Left ventricle myocardium inferior (tissue), 1 donor: ENCODE data around the gene RSL1D1. TPM values are rescaled to one million over a fixed set of nuclear protein-coding genes. Genes with fewer than 3 reads are reported as not detected.

ENCODE experiments used
- DNase-seq: peaks from one replicate; pipeline ENCODE4 v3.0.0-alpha.2; 2020
- H3K27ac ChIP-seq: fragments of 200-600 bp; replicated peaks from 2 replicates; pipeline ENCODE4 v1.8.0; 2021
- H3K27me3 ChIP-seq: fragments of 200-600 bp; 2 replicates; pipeline ENCODE4 v1.8.0; 2021; ENCODE audit warnings: low read depth
- H3K36me3 ChIP-seq: fragments of 200-600 bp; 2 replicates; pipeline ENCODE4 v1.8.0; 2021
- H3K4me1 ChIP-seq: fragments of 200-600 bp; 2 replicates; pipeline ENCODE4 v1.8.0; 2021
- H3K4me3 ChIP-seq: fragments of 200-600 bp; 2 replicates; pipeline ENCODE4 v1.8.0; 2021; ENCODE audit warnings: mild to moderate bottlenecking, moderate library complexity
- H3K9me3 ChIP-seq: fragments of 200-600 bp; replicated peaks from 2 replicates; pipeline ENCODE4 v1.8.0; 2021
- intact Hi-C: fragments of 100-400 bp; cut with micrococcal nuclease; formaldehyde crosslinking; loops from one replicate; pipeline ENCODE4 v1.11.0; 2022
- total RNA-seq: library from RNA; stranded (reverse); fragmentation: NEBNext Ultra II Directional; extraction: Animal tissue kit (Norgen Biotek cat#: 25700); gene quantifications from one replicate; pipeline ENCODE4 v1.2.1, GENCODE V29; 2021
- TF ChIP-seq, protein P1 (sequence below): fragments of 200-600 bp; IDR thresholded peaks from 2 replicates; pipeline ENCODE4 v1.8.0; 2021; ENCODE audit warnings: antibody characterized with exemption, mild to moderate bottlenecking, borderline replicate concordance
- donor health status: DM: no; HTN: yes; CAD: no; lungs with severe emphysema.

The RSL1D1 gene
- total RNA-seq, 1 donor from 2014 or later: 117 TPM

DNA sequence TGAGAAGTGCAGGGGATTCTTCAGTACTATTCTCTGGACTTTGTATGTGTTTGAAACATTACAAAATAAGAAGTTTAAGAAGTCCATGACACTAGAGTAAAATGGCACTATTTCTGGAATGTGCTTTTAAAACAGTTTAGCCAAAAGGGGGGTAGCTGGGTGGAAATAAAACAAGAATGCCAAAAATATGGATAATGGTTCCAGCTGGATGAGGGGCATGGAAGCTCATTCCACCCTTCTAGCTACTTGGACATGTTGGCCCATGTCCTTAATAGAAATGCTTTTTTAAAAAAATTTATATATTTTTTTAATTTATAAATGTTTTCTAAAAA, 67.3 kb downstream of the RSL1D1 start:
- TF ChIP-seq, protein P1, sequence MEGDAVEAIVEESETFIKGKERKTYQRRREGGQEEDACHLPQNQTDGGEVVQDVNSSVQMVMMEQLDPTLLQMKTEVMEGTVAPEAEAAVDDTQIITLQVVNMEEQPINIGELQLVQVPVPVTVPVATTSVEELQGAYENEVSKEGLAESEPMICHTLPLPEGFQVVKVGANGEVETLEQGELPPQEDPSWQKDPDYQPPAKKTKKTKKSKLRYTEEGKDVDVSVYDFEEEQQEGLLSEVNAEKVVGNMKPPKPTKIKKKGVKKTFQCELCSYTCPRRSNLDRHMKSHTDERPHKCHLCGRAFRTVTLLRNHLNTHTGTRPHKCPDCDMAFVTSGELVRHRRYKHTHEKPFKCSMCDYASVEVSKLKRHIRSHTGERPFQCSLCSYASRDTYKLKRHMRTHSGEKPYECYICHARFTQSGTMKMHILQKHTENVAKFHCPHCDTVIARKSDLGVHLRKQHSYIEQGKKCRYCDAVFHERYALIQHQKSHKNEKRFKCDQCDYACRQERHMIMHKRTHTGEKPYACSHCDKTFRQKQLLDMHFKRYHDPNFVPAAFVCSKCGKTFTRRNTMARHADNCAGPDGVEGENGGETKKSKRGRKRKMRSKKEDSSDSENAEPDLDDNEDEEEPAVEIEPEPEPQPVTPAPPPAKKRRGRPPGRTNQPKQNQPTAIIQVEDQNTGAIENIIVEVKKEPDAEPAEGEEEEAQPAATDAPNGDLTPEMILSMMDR: no peak
- H3K27ac ChIP-seq: peak overlapping the region; percentile 92
- H3K36me3 ChIP-seq: peaks cover 11% of the 10 kb centered on the region
- no peaks in the 10 kb centered on the region for H3K9me3 ChIP-seq
- DNase-seq: no peak
- H3K4me1 ChIP-seq: peaks cover 60% of the 10 kb centered on the region
- intact Hi-C loops: no loop called here
- peak overlapping the region; percentile 48 for H3K4me3 ChIP-seq
- H3K27me3 ChIP-seq: no peaks in the 10 kb centered on the region

Other genes starting within 250 kb of the RSL1D1 start
- 28.2 TPM for gene SNN, start 183.1 kb downstream of the RSL1D1 start, total RNA-seq
- 23.9 TPM for gene TXNDC11, start 108.7 kb downstream of the RSL1D1 start, total RNA-seq
- 25.6 TPM for gene ZC3H7A, start 54.3 kb downstream of the RSL1D1 start, total RNA-seq
- gene GSPT1, start 64.4 kb upstream of the RSL1D1 start, total RNA-seq: 82.3 TPM
- gene NPIPB2, start 90.5 kb upstream of the RSL1D1 start, total RNA-seq: 0.77 TPM
- not detected for gene TNFRSF17, start 113.7 kb upstream of the RSL1D1 start, total RNA-seq
- gene SNX29, start 125.2 kb upstream of the RSL1D1 start, total RNA-seq: 13.2 TPM